Neural crest cell (in vitro differentiated cells): ENCODE data around the gene ZNF646. TPM values are rescaled to one million over a fixed set of nuclear protein-coding genes. Genes with fewer than 3 reads are reported as not detected.
A peak's percentile ranks its signal among the peaks of the same experiment; 100 is the strongest.

Experiments
- DNase-seq: peaks from one replicate; pipeline ENCODE4 v3.0.0; 2021; ENCODE audit warnings: low read depth, mixed read lengths, low spot score
- H3K27ac Mint-ChIP-seq: one replicate; pipeline ENCODE4 v1.8.0; 2021; ENCODE audit warnings: mild to moderate bottlenecking, mixed read lengths; ENCODE audit not compliant: unreplicated experiment
- H3K27me3 Mint-ChIP-seq: 2 replicates; pipeline ENCODE4 v1.8.0; 2021; ENCODE audit warnings: low read depth, mild to moderate bottlenecking, mixed read lengths
- H3K36me3 Mint-ChIP-seq: 2 replicates; pipeline ENCODE4 v1.8.0; 2021; ENCODE audit warnings: low read depth, mild to moderate bottlenecking, mixed read lengths
- H3K4me1 Mint-ChIP-seq: 2 replicates; pipeline ENCODE4 v1.8.0; 2021; ENCODE audit warnings: mixed read lengths
- H3K4me3 Mint-ChIP-seq: one replicate; pipeline ENCODE4 v1.8.0; 2021; ENCODE audit warnings: mild to moderate bottlenecking, mixed read lengths
- H3K9me3 Mint-ChIP-seq: 2 replicates; pipeline ENCODE4 v1.8.0; 2021; ENCODE audit warnings: mixed read lengths
- total RNA-seq: library from RNA; stranded (reverse); gene quantifications from 2 replicates; pipeline ENCODE4 v1.2.1, GENCODE V29; 2021
- TF ChIP-seq, protein P1 (sequence below): fragments of 200-600 bp; sonication (generic); conservative IDR thresholded peaks from 2 replicates; pipeline ENCODE4 v1.5.0; 2021; ENCODE audit warnings: antibody characterized with exemption, mild to moderate bottlenecking

Gene ZNF646
- total RNA-seq, 1 donor from 2014 or later = 32.4 TPM

DNA sequence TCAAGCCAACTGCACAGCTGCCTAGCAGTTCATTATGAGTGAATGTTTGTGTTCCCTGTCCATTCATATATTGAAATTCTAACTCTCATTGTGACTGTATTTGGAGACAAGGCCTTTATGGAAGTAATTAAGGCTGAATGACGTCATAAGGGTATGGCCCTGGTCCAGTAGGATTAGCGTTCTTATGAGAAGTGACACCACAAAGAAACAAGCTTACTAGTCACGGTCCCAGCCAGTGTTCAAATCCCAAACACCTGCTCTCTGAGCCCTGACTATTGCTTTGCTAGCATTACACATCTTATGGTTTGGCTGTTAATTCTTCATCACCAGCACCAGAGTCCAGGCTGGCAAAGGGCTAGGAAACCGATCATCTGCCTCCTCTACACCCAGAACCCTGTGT, 2.4 kb upstream of the ZNF646 start:
- no peaks in the 10 kb centered on the region for H3K27me3 Mint-ChIP-seq
- H3K27ac Mint-ChIP-seq = peak overlapping the region; percentile 100
- H3K4me3 Mint-ChIP-seq = peak overlapping the region; percentile 100
- peaks cover 23% of the 10 kb centered on the region for H3K4me1 Mint-ChIP-seq
- H3K36me3 Mint-ChIP-seq = no peaks in the 10 kb centered on the region
- H3K9me3 Mint-ChIP-seq = no peaks in the 10 kb centered on the region
- TF ChIP-seq, protein P1, sequence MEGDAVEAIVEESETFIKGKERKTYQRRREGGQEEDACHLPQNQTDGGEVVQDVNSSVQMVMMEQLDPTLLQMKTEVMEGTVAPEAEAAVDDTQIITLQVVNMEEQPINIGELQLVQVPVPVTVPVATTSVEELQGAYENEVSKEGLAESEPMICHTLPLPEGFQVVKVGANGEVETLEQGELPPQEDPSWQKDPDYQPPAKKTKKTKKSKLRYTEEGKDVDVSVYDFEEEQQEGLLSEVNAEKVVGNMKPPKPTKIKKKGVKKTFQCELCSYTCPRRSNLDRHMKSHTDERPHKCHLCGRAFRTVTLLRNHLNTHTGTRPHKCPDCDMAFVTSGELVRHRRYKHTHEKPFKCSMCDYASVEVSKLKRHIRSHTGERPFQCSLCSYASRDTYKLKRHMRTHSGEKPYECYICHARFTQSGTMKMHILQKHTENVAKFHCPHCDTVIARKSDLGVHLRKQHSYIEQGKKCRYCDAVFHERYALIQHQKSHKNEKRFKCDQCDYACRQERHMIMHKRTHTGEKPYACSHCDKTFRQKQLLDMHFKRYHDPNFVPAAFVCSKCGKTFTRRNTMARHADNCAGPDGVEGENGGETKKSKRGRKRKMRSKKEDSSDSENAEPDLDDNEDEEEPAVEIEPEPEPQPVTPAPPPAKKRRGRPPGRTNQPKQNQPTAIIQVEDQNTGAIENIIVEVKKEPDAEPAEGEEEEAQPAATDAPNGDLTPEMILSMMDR = no peak
- DNase-seq = no peak

DNA sequence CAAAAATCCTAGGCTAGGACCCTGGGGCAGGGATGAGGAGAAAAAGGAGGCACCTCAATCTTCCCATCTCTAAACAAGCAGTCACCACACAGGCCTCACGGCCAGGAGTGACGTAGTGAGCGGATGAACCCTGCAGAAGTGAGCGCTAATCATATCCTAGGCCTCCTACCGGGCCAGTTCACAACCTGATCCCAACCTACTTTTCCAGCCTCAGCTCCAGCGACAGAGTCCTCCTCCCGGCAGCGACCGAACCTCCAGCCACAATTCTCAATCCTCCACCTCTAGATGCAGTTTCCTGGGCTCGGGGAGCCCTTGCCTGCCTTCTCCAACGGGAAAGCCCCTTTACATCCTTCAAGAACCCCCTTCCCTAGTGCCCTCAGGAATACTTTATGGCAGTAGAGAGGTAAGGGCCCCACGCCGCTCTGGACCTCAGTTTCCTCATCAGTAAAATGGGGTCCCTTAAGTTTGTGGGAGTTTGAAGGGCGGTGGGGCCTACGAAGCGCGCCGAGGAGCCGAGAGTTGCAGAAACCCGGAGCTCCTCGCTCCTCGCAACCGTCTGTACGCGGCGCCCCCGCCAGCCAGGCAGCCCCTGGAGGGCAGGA, 1.6 kb upstream of the ZNF646 start:
- DNase-seq = no peak
- no peaks in the 10 kb centered on the region for H3K27me3 Mint-ChIP-seq
- peak overlapping the region; percentile 100 for H3K4me3 Mint-ChIP-seq
- H3K27ac Mint-ChIP-seq = peak overlapping the region; percentile 100
- TF ChIP-seq, protein P1 = no peak
- H3K36me3 Mint-ChIP-seq = no peaks in the 10 kb centered on the region
- peaks cover 23% of the 10 kb centered on the region for H3K4me1 Mint-ChIP-seq
- no peaks in the 10 kb centered on the region for H3K9me3 Mint-ChIP-seq

DNA sequence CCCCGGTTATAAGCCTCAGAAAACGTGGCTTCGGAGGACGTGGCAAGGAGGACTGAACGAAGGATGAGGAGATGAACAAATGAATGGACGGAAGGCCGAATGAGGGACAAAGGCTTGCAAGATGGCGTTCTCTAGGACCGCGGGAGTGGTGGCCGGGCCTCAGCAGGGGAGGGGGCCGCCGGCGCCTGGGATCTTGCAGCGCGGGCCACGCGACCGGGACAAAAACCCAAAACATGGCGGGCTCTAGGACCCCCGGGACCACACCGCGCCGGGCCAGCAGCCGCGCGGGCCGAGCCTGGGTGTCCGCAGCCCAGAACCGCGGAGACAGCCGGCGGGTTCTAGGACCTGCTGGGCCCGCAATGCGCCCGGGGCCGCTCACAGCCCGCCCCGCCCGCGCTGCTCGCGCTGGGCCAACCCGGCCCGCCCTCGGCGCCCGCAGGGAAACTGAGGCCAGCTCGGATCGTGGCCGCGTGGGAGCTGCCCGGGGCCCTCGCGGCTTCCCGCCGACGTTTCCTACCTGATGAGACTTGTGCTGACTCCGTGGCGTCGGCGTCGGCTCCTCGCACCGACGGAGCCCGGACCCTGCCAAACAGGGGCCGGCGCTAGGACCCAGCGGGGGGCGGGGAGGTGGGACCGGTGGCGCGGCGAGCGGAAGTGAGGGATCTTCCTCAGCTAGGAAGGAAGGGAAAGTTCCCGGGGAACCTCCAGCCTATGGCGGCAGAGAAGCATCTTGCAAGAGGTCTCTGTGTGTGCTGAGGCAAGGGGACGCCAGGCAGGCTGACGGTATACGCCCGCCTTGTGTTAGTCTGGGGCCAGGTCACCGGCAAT, 866 bp upstream of the ZNF646 start:
- peak overlapping the region; percentile 100 for H3K4me3 Mint-ChIP-seq
- H3K4me1 Mint-ChIP-seq = peaks cover 23% of the 10 kb centered on the region
- DNase-seq = peak; percentile 81
- H3K9me3 Mint-ChIP-seq = no peaks in the 10 kb centered on the region
- TF ChIP-seq, protein P1 = no peak
- no peaks in the 10 kb centered on the region for H3K27me3 Mint-ChIP-seq
- H3K36me3 Mint-ChIP-seq = peaks cover 5% of the 10 kb centered on the region
- H3K27ac Mint-ChIP-seq = peak overlapping the region; percentile 100

DNA sequence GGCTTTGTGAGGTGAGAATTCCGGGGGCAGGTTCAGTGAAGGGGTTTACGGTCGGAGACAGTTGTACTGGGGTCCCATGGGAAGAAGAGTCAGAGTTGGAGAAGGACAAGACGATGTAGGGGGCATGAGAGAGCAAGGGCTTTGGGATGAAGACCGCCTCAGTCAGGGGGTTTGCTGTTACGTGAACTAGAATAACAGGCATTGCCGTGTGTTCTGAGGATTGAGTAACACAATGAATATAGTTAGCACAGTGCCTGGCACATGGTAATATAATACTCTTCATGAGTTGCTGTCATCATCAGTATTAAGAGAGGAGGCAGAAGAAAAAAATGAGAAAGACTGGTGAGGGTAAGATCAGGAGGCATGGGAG, 577 bp downstream of the ZNF646 start:
- TF ChIP-seq, protein P1 = no peak
- Mint-ChIP-seq H3K27me3 (no peaks in the 10 kb centered on the region), H3K9me3 (no peaks in the 10 kb centered on the region), H3K27ac (peak overlapping the region; percentile 98), H3K4me1 (peaks cover 23% of the 10 kb centered on the region), H3K36me3 (peaks cover 8% of the 10 kb centered on the region), H3K4me3 (peak overlapping the region; percentile 94)
- DNase-seq = no peak

DNA sequence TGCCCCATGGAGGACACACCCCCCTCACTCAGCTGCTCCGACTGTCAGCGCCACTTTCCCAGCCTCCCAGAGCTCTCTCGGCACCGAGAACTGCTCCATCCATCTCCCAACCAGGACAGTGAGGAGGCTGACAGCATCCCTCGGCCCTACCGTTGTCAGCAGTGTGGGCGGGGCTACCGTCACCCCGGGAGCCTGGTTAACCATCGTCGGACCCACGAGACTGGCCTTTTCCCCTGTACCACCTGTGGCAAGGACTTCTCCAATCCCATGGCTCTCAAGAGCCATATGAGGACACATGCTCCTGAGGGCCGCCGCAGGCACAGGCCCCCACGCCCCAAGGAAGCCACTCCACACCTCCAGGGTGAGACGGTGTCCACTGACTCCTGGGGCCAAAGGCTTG, 2.1 kb downstream of the ZNF646 start:
- peaks cover 11% of the 10 kb centered on the region for H3K36me3 Mint-ChIP-seq
- no peak for DNase-seq
- peak overlapping the region; percentile 65 for H3K4me3 Mint-ChIP-seq
- no peak overlapping the region for H3K27ac Mint-ChIP-seq
- TF ChIP-seq, protein P1 = no peak
- H3K9me3 Mint-ChIP-seq = no peaks in the 10 kb centered on the region
- peaks cover 23% of the 10 kb centered on the region for H3K4me1 Mint-ChIP-seq
- H3K27me3 Mint-ChIP-seq = no peaks in the 10 kb centered on the region
